GM12878 (cell line): ENCODE data around the gene DNAJC15. TPM values are rescaled to one million over a fixed set of nuclear protein-coding genes. Genes with fewer than 3 reads are reported as not detected.

ENCODE experiments used
- ATAC-seq: fragments of 200-7000 bp; cut with Tn5 transposase; 3 replicates; pipeline ENCODE4 v1.9.1; 2020; ENCODE audit warnings: mild to moderate bottlenecking, moderate library complexity
- BruUV-seq: library from RNA; stranded (reverse); fragments of 400-500 nt; replicated peaks from 2 replicates; lab custom pipeline; 2021; lab: Mats Ljungman, UMichigan
- CTCF ChIA-PET: fragments of 300-600 bp; sonication (Branson Sonifier 250); formaldehyde crosslinking; extraction: SDS; loops from one replicate; lab custom pipeline; 2021; ENCODE audit warnings: inconsistent platforms; lab: Yijun Ruan, JAX
- POLR2A ChIA-PET: fragments of 350-600 bp; formaldehyde crosslinking; extraction: SDS; loops from one replicate; lab custom pipeline; 2021; ENCODE audit warnings: inconsistent platforms; lab: Charles Lee
- RAD21 ChIA-PET: fragments of 300-600 bp; sonication (Branson Sonifier 250); formaldehyde crosslinking; loops from one replicate; lab custom pipeline; 2023; ENCODE audit warnings: antibody characterized with exemption; ENCODE audit not compliant: unreplicated experiment; lab: Charles Lee
- SMC1A ChIA-PET: fragments of 300-600 bp; sonication (Branson Sonifier 250); formaldehyde crosslinking; loops from one replicate; lab custom pipeline; 2023; ENCODE audit not compliant: unreplicated experiment, uncharacterized antibody; lab: Charles Lee
- DNase-seq: peaks from one replicate; pipeline ENCODE4 v3.0.0-alpha.2; 2011; ENCODE audit warnings: low read depth, low spot score
- FAIRE-seq: peaks from 3 replicates; lab custom pipeline; 2011; peaks lifted over from hg19 to GRCh38; lab: Jason Lieb, UNC
- H2AFZ ChIP-seq: 2 replicates; pipeline ENCODE4 v1.6.0; 2011; ENCODE audit warnings: low read depth, low read length, control low read depth; ENCODE audit not compliant: control insufficient read depth
- H3K27ac ChIP-seq: 2 replicates; pipeline ENCODE4 v1.5.1; 2011; ENCODE audit warnings: control low read depth; ENCODE audit not compliant: control insufficient read depth, insufficient read depth
- H3K27me3 ChIP-seq, 2 experiments: replicated peaks in 1 of 2; 2 replicates each; pipeline versions ENCODE4 v1.6.0 to v1.6.1; 2011; ENCODE audit warnings: low read length in 1 of 2; ENCODE audit not compliant: control insufficient read depth in 2 of 2, insufficient read depth in 2 of 2
- H3K36me3 ChIP-seq, 2 experiments: 2 replicates each; pipeline ENCODE4 v1.5.1; 2011; ENCODE audit warnings: low read length in 1 of 2; ENCODE audit not compliant: control insufficient read depth in 2 of 2, insufficient read depth in 2 of 2
- H3K4me1 ChIP-seq: 2 replicates; pipeline ENCODE4 v1.6.1; 2011; ENCODE audit warnings: mild to moderate bottlenecking, low read length, moderate library complexity, mixed read lengths; ENCODE audit not compliant: control insufficient read depth, insufficient read depth
- H3K4me2 ChIP-seq: 2 replicates; pipeline ENCODE4 v1.6.0; 2011; ENCODE audit warnings: control low read depth; ENCODE audit not compliant: control insufficient read depth, insufficient read depth
- H3K4me3 ChIP-seq: fragments of 200-600 bp; sonication (generic); 2 replicates; pipeline ENCODE4 v1.5.1; 2016
- H3K79me2 ChIP-seq: 2 replicates; pipeline ENCODE4 v1.6.0; 2011; ENCODE audit warnings: low read length; ENCODE audit not compliant: control insufficient read depth, insufficient read depth
- H3K9ac ChIP-seq: 2 replicates; pipeline ENCODE4 v1.8.0; 2011; ENCODE audit warnings: low read length, control low read depth, mixed read lengths; ENCODE audit not compliant: control insufficient read depth, insufficient read depth
- H3K9me3 ChIP-seq: replicated peaks from 3 replicates; pipeline ENCODE4 v1.5.1; 2011; ENCODE audit warnings: mild to moderate bottlenecking, low read length; ENCODE audit not compliant: control insufficient read depth, insufficient read depth
- H4K20me1 ChIP-seq: 2 replicates; pipeline ENCODE4 v1.6.0; 2011; ENCODE audit not compliant: control insufficient read depth, insufficient read depth
- CBFB ChIP-seq: IDR thresholded peaks from 2 replicates; pipeline ENCODE4 v1.6.1; 2016; ENCODE audit warnings: antibody characterized with exemption, low read depth
- CREM ChIP-seq: IDR thresholded peaks from 2 replicates; pipeline ENCODE4 v1.6.1; 2014; ENCODE audit warnings: antibody characterized with exemption, low read depth
- EZH2 ChIP-seq: IDR thresholded peaks from 2 replicates; pipeline ENCODE4 v1.6.1; 2012; ENCODE audit warnings: low read depth, mild to moderate bottlenecking, control low read depth, inconsistent platforms, low read length, borderline replicate concordance; ENCODE audit not compliant: control insufficient read depth
- FOXM1 ChIP-seq: IDR thresholded peaks from 2 replicates; pipeline ENCODE4 v1.6.1; 2012; ENCODE audit warnings: low read depth, mild to moderate bottlenecking, inconsistent platforms, low read length, moderate library complexity
- HDAC2 ChIP-seq: fragments of 200-600 bp; sonication (generic); IDR thresholded peaks from 2 replicates; pipeline ENCODE4 v1.6.1; 2017
- JUNB ChIP-seq: IDR thresholded peaks from 2 replicates; pipeline ENCODE4 v1.6.1; 2016; ENCODE audit warnings: antibody characterized with exemption, mild to moderate bottlenecking
- JUND ChIP-seq: IDR thresholded peaks from 2 replicates; pipeline ENCODE4 v1.6.1; 2012; ENCODE audit warnings: low read depth, mild to moderate bottlenecking, low read length, improper control_type of control experiment, moderate library complexity
- LARP7 ChIP-seq: fragments of 450-650 bp; IDR thresholded peaks from 2 replicates; pipeline ENCODE4 v1.6.1; 2017; ENCODE audit warnings: mild to moderate bottlenecking
- MTA3 ChIP-seq: IDR thresholded peaks from 2 replicates; pipeline ENCODE4 v1.6.1; 2012; ENCODE audit warnings: low read length, inconsistent platforms, borderline replicate concordance
- MYB ChIP-seq: fragments of 150-350 bp; IDR thresholded peaks from 2 replicates; pipeline ENCODE4 v1.6.1; 2014; ENCODE audit warnings: mild to moderate bottlenecking, low read depth, low read length, borderline replicate concordance
- POLR2A ChIP-seq: IDR thresholded peaks from 2 replicates; pipeline ENCODE4 v1.6.1; 2011; ENCODE audit warnings: low read depth, mild to moderate bottlenecking, low read length
- RBBP5 ChIP-seq: fragments of 200-600 bp; sonication (generic); conservative IDR thresholded peaks from 2 replicates; pipeline ENCODE4 v1.6.1; 2016
- RFX5 ChIP-seq: IDR thresholded peaks from 2 replicates; pipeline ENCODE4 v1.6.1; 2011; ENCODE audit warnings: low read depth, low read length, improper control_type of control experiment
- ZNF622 ChIP-seq: fragments of 450-650 bp; IDR thresholded peaks from 2 replicates; pipeline ENCODE4 v1.6.1; 2017; ENCODE audit warnings: mild to moderate bottlenecking, inconsistent platforms
- WGBS: methylation state at CpG from one replicate; pipeline ENCODE4 v1.1.6; 2016; ENCODE audit warnings: low lambda C conversion rate; ENCODE audit not compliant: insufficient replicate concordance, insufficient coverage; ENCODE audit errors: missing lambda C conversion rate; 5-methylcytosine and 5-hydroxymethylcytosine counted together
- in situ Hi-C: fragments of 300-500 bp; cut with MboI; formaldehyde crosslinking; loops from 9 replicates; pipeline ENCODE4 v1.14.3; 2018; ENCODE audit warnings: mixed read lengths
- intact Hi-C: fragments of 100-400 bp; cut with micrococcal nuclease; formaldehyde crosslinking; loops from one replicate; pipeline ENCODE4 v1.14.2; 2022; ENCODE audit not compliant: unreplicated experiment
- polyA plus RNA-seq, 11 experiments: library from polyadenylated mRNA; depleted of rRNA in 4 of 11; unstranded in 6 of 11; stranded (reverse) in 5 of 11; fragments of >200 nt; fragmentation: Nextera tagmentation in 4 of 11; fragmentation: Illumina TruSeq in 1 of 11; extraction: Ambion mirVana in 4 of 11; extraction: Trizol in 1 of 11; gene quantifications; 1 replicate in 1 of 11; 2 replicates in 10 of 11; pipeline versions ENCODE4 v1.2.1 to v1.2.3, GENCODE V29; 2011 to 2016; ENCODE audit warnings: inconsistent platforms in 2 of 11, missing spikeins in 2 of 11, low read depth in 1 of 11
- total RNA-seq, 4 experiments: library from RNA; depleted of rRNA in 3 of 4; stranded (reverse); fragments of >200 nt in 3 of 4; fragmentation: Illumina TruSeq in 1 of 4; extraction: Trizol in 1 of 4; gene quantifications; 2 replicates each; pipeline versions ENCODE4 v1.2.1 to v1.2.3, GENCODE V29; 2013 to 2021
- TF ChIP-seq, protein P1 (sequence below): fragments of 450-650 bp; IDR thresholded peaks from 2 replicates; pipeline ENCODE4 v1.6.1; 2017; ENCODE audit warnings: antibody characterized with exemption, mild to moderate bottlenecking, moderate library complexity
- TF ChIP-seq, protein P2 (sequence below), 3 experiments: IDR thresholded peaks in 2 of 3; conservative IDR thresholded peaks in 1 of 3; 2 replicates each; pipeline ENCODE4 v1.5.1; 2011; ENCODE audit warnings: low read depth in 3 of 3, low read length in 3 of 3, mild to moderate bottlenecking in 3 of 3, control low read depth in 2 of 3, moderate library complexity in 2 of 3, inconsistent platforms in 1 of 3, mixed read lengths in 1 of 3; ENCODE audit not compliant: control insufficient read depth in 2 of 3, insufficient read depth in 1 of 3; ENCODE audit errors: extremely low read depth in 1 of 3
- TF ChIP-seq, protein P3 (sequence below): fragments of 450-650 bp; IDR thresholded peaks from 2 replicates; pipeline ENCODE4 v1.6.1; 2016; ENCODE audit warnings: mild to moderate bottlenecking
- TF ChIP-seq, protein P4 (sequence below): IDR thresholded peaks from 2 replicates; pipeline ENCODE4 v1.6.1; 2012; ENCODE audit warnings: low read depth, low read length, improper control_type of control experiment

The DNAJC15 gene
- total and polyA plus RNA-seq, 10 of the 15 experiments (the other 5 are each of a cell fraction or from before 2014, with no cell fraction given) = 13.1 to 104 (median 54.4) TPM

DNA sequence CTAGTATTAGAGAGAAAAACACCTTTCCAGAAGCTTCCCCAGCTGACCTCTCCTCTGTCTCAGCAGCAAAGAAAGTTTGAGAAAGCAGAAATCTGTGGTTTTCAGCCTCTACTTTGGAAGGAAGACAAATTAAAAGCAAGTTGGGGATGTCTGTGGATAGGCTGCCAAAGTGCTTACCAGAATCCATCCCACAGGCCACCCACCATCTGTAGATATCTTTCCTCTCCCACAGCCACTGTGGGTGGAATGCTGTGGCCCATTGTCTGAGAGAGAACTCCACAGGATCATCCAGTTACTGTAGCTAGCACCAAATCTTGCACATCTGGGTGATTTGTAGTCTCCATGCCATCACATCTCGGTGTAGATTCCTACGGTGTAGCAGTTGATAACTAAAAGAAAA lies 133.5 kb downstream of the DNAJC15 start (continued):
- no peak for TF ChIP-seq MYB
- TF ChIP-seq, all 136 proteins: peak for 0

DNA sequence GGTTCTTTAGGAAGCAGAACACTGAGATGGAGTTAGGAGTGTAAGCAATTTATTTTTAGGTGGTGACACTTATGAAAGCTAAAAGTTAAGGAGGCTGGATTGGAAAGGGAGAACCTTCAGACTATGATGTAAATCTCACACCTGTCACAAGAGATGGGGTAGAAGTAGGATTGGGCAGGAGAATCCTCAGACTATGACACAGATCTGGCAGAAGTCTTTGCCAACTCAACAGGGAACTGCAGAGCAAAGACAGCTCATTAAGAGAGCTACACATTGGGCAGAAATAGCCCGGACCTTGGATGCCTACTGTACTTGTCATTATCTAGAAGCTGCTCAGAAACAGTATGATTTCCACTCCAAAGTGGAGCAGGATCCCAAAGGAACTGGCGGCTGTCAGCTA lies 134.4 kb downstream of the DNAJC15 start:
- WGBS = 33% methylated on average over 2 of the region's 2 CpGs
- H3K4me3 ChIP-seq = no peak overlapping the region
- CTCF ChIA-PET = no interaction called here
- ATAC-seq (no peak), FAIRE-seq (no peak), DNase-seq (no peak)
- no peaks in the 10 kb centered on the region for H3K27me3 ChIP-seq
- SMC1A ChIA-PET = no interaction called here
- POLR2A ChIA-PET = no interaction called here
- BruUV-seq = no TSS peak
- RAD21 ChIA-PET = no interaction called here
- no peak overlapping the region for H3K27ac ChIP-seq
- in situ Hi-C loops = no loop called here
- no peaks in the 10 kb centered on the region for H3K36me3 ChIP-seq
- H3K9me3 ChIP-seq = no peaks in the 10 kb centered on the region; the same call in 2 of the 3 replicates
- no peak overlapping the region for H3K9ac ChIP-seq
- no peak overlapping the region for H3K4me2 ChIP-seq
- H3K79me2 ChIP-seq = no peaks in the 10 kb centered on the region
- no peak overlapping the region for H2AFZ ChIP-seq
- intact Hi-C loops = no loop called here
- no peaks in the 10 kb centered on the region for H4K20me1 ChIP-seq
- no peaks in the 10 kb centered on the region for H3K4me1 ChIP-seq
- TF ChIP-seq MTA3 (no peak), ZNF622 (no peak), POLR2A (no peak), LARP7 (no peak), RFX5 (no peak), CBFB (no peak), JUND (no peak), EZH2 (no peak), CREM (no peak), JUNB (no peak), HDAC2 (no peak), FOXM1 (no peak), RBBP5 (no peak)
- TF ChIP-seq, protein P1, sequence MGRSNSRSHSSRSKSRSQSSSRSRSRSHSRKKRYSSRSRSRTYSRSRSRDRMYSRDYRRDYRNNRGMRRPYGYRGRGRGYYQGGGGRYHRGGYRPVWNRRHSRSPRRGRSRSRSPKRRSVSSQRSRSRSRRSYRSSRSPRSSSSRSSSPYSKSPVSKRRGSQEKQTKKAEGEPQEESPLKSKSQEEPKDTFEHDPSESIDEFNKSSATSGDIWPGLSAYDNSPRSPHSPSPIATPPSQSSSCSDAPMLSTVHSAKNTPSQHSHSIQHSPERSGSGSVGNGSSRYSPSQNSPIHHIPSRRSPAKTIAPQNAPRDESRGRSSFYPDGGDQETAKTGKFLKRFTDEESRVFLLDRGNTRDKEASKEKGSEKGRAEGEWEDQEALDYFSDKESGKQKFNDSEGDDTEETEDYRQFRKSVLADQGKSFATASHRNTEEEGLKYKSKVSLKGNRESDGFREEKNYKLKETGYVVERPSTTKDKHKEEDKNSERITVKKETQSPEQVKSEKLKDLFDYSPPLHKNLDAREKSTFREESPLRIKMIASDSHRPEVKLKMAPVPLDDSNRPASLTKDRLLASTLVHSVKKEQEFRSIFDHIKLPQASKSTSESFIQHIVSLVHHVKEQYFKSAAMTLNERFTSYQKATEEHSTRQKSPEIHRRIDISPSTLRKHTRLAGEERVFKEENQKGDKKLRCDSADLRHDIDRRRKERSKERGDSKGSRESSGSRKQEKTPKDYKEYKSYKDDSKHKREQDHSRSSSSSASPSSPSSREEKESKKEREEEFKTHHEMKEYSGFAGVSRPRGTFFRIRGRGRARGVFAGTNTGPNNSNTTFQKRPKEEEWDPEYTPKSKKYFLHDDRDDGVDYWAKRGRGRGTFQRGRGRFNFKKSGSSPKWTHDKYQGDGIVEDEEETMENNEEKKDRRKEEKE = no peak
- TF ChIP-seq, protein P2, sequence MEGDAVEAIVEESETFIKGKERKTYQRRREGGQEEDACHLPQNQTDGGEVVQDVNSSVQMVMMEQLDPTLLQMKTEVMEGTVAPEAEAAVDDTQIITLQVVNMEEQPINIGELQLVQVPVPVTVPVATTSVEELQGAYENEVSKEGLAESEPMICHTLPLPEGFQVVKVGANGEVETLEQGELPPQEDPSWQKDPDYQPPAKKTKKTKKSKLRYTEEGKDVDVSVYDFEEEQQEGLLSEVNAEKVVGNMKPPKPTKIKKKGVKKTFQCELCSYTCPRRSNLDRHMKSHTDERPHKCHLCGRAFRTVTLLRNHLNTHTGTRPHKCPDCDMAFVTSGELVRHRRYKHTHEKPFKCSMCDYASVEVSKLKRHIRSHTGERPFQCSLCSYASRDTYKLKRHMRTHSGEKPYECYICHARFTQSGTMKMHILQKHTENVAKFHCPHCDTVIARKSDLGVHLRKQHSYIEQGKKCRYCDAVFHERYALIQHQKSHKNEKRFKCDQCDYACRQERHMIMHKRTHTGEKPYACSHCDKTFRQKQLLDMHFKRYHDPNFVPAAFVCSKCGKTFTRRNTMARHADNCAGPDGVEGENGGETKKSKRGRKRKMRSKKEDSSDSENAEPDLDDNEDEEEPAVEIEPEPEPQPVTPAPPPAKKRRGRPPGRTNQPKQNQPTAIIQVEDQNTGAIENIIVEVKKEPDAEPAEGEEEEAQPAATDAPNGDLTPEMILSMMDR (IDR thresholded peaks at IDR 0.05 in 2 of 3, conservative IDR thresholded peaks at IDR 0.05 in 1 of 3; ENCODE audit: control insufficient read depth in 2 of 3, extremely low read depth in 1 of 3, insufficient read depth in 1 of 3, low read depth in 3 of 3, low read length in 3 of 3) = no peak
- TF ChIP-seq, protein P3, sequence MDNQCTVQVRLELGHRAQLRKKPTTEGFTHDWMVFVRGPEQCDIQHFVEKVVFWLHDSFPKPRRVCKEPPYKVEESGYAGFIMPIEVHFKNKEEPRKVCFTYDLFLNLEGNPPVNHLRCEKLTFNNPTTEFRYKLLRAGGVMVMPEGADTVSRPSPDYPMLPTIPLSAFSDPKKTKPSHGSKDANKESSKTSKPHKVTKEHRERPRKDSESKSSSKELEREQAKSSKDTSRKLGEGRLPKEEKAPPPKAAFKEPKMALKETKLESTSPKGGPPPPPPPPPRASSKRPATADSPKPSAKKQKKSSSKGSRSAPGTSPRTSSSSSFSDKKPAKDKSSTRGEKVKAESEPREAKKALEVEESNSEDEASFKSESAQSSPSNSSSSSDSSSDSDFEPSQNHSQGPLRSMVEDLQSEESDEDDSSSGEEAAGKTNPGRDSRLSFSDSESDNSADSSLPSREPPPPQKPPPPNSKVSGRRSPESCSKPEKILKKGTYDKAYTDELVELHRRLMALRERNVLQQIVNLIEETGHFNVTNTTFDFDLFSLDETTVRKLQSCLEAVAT = no peak
- TF ChIP-seq, protein P4, sequence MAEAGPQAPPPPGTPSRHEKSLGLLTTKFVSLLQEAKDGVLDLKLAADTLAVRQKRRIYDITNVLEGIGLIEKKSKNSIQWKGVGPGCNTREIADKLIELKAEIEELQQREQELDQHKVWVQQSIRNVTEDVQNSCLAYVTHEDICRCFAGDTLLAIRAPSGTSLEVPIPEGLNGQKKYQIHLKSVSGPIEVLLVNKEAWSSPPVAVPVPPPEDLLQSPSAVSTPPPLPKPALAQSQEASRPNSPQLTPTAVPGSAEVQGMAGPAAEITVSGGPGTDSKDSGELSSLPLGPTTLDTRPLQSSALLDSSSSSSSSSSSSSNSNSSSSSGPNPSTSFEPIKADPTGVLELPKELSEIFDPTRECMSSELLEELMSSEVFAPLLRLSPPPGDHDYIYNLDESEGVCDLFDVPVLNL = no peak
